ENCODE results near the gene GTSF1L.
A peak's percentile ranks its signal among the peaks of the same experiment; 100 is the strongest.

GTSF1L gene

GRCh38 chr20:43744966-43745730 lies 18.3 kb upstream of the GTSF1L start:
- no peak for DNase-seq

- DNase-seq, result peak; percentile 75
Observed at GRCh38 chr20:43744151-43744611, 17.4 kb upstream of the GTSF1L start.

GRCh38 chr20:43740642-43741041 lies 13.8 kb upstream of the GTSF1L start:
- DNase-seq, result no peak

GRCh38 chr20:43739148-43739749 lies 12.4 kb upstream of the GTSF1L start:
- DNase-seq, result no peak

- no peak for DNase-seq
Observed at GRCh38 chr20:43737925-43738324, 11.1 kb upstream of the GTSF1L start.

- DNase-seq, result no peak
Observed at GRCh38 chr20:43736588-43737158, 9.9 kb upstream of the GTSF1L start.

- no peak for DNase-seq
Observed at GRCh38 chr20:43731927-43732326, 5.1 kb upstream of the GTSF1L start.

GRCh38 chr20:43731469-43731868 lies 4.7 kb upstream of the GTSF1L start:
- no peak for DNase-seq

GRCh38 chr20:43728686-43729255 lies 2.0 kb upstream of the GTSF1L start:
- DNase-seq, result no peak

- DNase-seq, result no peak
Observed at GRCh38 chr20:43727980-43728590, 1.3 kb upstream of the GTSF1L start.

- DNase-seq, result no peak
Observed at GRCh38 chr20:43726333-43726732, 469 bp downstream of the GTSF1L start.

- no peak for DNase-seq
Observed at GRCh38 chr20:43725666-43726065, 1.1 kb downstream of the GTSF1L start.

GRCh38 chr20:43724383-43724782 lies 2.4 kb downstream of the GTSF1L start:
- DNase-seq, result no peak

- DNase-seq, result no peak
Observed at GRCh38 chr20:43723735-43724134, 3.1 kb downstream of the GTSF1L start.

- no peak for DNase-seq
Observed at GRCh38 chr20:43723186-43723585, 3.6 kb downstream of the GTSF1L start.

- no peak for DNase-seq
Observed at GRCh38 chr20:43722153-43722505, 4.7 kb downstream of the GTSF1L start.

GRCh38 chr20:43721429-43722152 lies 5.2 kb downstream of the GTSF1L start:
- no peak for DNase-seq

- no peak for DNase-seq
Observed at GRCh38 chr20:43721097-43721428, 5.7 kb downstream of the GTSF1L start.

GRCh38 chr20:43720007-43720406 lies 6.8 kb downstream of the GTSF1L start:
- DNase-seq, result no peak

- DNase-seq, result no peak
Observed at GRCh38 chr20:43717616-43717995, 9.2 kb downstream of the GTSF1L start.

GRCh38 chr20:43716757-43717615 lies 9.8 kb downstream of the GTSF1L start:
- DNase-seq, result no peak

GRCh38 chr20:43716123-43716522 lies 10.7 kb downstream of the GTSF1L start:
- no peak for DNase-seq

Measured in NK-92 treated with Interleukin-12 subunit alpha and Interleukin-12 subunit beta, amount 100 ng/mL, for 24 hours (cell line).